ENCODE measurements around the gene FKTN.

DNA sequence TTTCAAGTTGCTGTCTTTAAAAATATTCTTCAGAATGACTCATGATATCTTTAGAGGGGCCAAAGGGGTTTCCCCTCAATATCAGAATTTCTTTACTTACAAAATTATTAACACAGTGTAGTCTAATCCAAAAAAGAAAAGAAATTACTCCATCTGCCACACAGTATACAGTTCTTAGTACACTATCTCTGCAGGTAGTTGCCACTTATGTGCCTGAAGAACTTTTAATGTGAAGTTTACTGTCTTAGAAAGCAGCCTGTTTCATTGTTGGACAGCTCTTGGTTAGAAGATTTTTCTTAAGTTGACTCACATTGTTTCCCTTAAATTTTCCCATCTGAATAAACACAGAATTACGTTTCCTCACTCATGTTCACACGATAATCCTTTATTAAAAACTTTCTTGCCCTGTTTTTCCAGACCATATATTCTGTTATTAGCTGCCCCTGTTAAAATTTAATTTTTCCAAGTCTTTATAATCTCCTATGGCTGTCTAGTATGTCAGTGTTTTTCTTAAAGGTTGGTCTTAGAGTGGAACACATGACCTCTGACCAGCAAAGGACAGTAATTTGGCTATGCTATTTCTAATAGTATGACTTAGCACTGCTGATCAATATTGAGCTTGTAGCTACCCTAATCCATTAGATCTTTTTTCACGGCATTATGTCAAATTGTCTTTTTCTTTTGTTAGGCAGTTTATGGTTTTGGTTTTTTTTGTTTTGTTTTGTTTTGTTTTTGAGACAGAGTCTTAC lies 21.8 kb upstream of the FKTN start:
- no peak for TF ChIP-seq POLR2A (IDR thresholded peaks at IDR 0.05)
- TF ChIP-seq, protein P1, sequence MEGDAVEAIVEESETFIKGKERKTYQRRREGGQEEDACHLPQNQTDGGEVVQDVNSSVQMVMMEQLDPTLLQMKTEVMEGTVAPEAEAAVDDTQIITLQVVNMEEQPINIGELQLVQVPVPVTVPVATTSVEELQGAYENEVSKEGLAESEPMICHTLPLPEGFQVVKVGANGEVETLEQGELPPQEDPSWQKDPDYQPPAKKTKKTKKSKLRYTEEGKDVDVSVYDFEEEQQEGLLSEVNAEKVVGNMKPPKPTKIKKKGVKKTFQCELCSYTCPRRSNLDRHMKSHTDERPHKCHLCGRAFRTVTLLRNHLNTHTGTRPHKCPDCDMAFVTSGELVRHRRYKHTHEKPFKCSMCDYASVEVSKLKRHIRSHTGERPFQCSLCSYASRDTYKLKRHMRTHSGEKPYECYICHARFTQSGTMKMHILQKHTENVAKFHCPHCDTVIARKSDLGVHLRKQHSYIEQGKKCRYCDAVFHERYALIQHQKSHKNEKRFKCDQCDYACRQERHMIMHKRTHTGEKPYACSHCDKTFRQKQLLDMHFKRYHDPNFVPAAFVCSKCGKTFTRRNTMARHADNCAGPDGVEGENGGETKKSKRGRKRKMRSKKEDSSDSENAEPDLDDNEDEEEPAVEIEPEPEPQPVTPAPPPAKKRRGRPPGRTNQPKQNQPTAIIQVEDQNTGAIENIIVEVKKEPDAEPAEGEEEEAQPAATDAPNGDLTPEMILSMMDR (IDR thresholded peaks at IDR 0.05) = no peak
